HG03280 (cell line): Measurements from ENCODE around the gene PNLIPRP3.
"Not testable (repeated sequence)": the region's sequence is repeated elsewhere in the genome, so short reads cannot be mapped to it uniquely, and the experiment has no call there.

Source experiments
- ATAC-seq: cut with Tn5 transposase; IDR thresholded peaks from one replicate; pipeline ENCODE4 v1.9.1; 2021; ENCODE audit warnings: mild to moderate bottlenecking, moderate library complexity; ENCODE audit not compliant: unreplicated experiment

PNLIPRP3 gene

GRCh38 chr10:116427671-116428070, at the start of gene PNLIPRP3:
PNLIPRP3 (plus strand) TSS chr10:116427847; CDS start chr10:116428013, 166 bp downstream.
- no peak for ATAC-seq

- ATAC-seq: no peak
These were observed 45.4 kb upstream of the PNLIPRP3 start for GRCh38 chr10:116382290-116382689.

- ATAC-seq: no peak
These were observed 42.3 kb upstream of the PNLIPRP3 start for GRCh38 chr10:116385311-116385710.

GRCh38 chr10:116385994-116386809, 41.4 kb upstream of the PNLIPRP3 start:
- no peak for ATAC-seq

- ATAC-seq: not testable (repeated sequence)
These were observed 34.3 kb upstream of the PNLIPRP3 start for GRCh38 chr10:116393246-116393831.

- ATAC-seq: no peak
These were observed 32.2 kb upstream of the PNLIPRP3 start for GRCh38 chr10:116395223-116395985.

- ATAC-seq: no peak
These were observed 29.4 kb upstream of the PNLIPRP3 start for GRCh38 chr10:116398224-116398623.

- ATAC-seq: no peak
These were observed 24.8 kb upstream of the PNLIPRP3 start for GRCh38 chr10:116402858-116403257.

GRCh38 chr10:116403740-116404250, 23.9 kb upstream of the PNLIPRP3 start:
- no peak for ATAC-seq

GRCh38 chr10:116408719-116409118, 18.9 kb upstream of the PNLIPRP3 start:
- ATAC-seq: no peak

GRCh38 chr10:116410351-116410750, 17.3 kb upstream of the PNLIPRP3 start:
- ATAC-seq: no peak

GRCh38 chr10:116417821-116418220, 9.8 kb upstream of the PNLIPRP3 start:
- no peak for ATAC-seq

GRCh38 chr10:116418389-116418788, 9.3 kb upstream of the PNLIPRP3 start:
- no peak for ATAC-seq

GRCh38 chr10:116421815-116422214, 5.8 kb upstream of the PNLIPRP3 start:
- no peak for ATAC-seq

GRCh38 chr10:116429288-116429977, 1.8 kb downstream of the PNLIPRP3 start:
- ATAC-seq: no peak

GRCh38 chr10:116430288-116430687, 2.6 kb downstream of the PNLIPRP3 start:
- ATAC-seq: no peak

- ATAC-seq: no peak
These were observed 4.0 kb downstream of the PNLIPRP3 start for GRCh38 chr10:116431598-116431997.

- no peak for ATAC-seq
These were observed 9.5 kb downstream of the PNLIPRP3 start for GRCh38 chr10:116437076-116437692.

GRCh38 chr10:116440330-116441030, 12.8 kb downstream of the PNLIPRP3 start:
- no peak for ATAC-seq
